Ishikawa (cell line): ENCODE measurements around the gene CCDC174.

Source experiments
- CEBPB ChIP-seq: IDR thresholded peaks from 2 replicates; pipeline ENCODE4 v1.6.1; 2012
- CREB1 ChIP-seq: IDR thresholded peaks from 2 replicates; pipeline ENCODE4 v1.6.1; 2012; ENCODE audit warnings: low read depth
- EGR1 ChIP-seq: IDR thresholded peaks from 2 replicates; pipeline ENCODE4 v1.6.1; 2012
- EP300 ChIP-seq: IDR thresholded peaks from 2 replicates; pipeline ENCODE4 v1.6.1; 2012; ENCODE audit warnings: borderline replicate concordance
- FOXM1 ChIP-seq: IDR thresholded peaks from 2 replicates; pipeline ENCODE4 v1.6.1; 2012; ENCODE audit warnings: low read depth, borderline replicate concordance
- MAX ChIP-seq: IDR thresholded peaks from 2 replicates; pipeline ENCODE4 v1.6.1; 2012
- NFIC ChIP-seq: IDR thresholded peaks from 2 replicates; pipeline ENCODE4 v1.6.1; 2012
- RAD21 ChIP-seq: IDR thresholded peaks from 2 replicates; pipeline ENCODE4 v1.6.1; 2012; ENCODE audit warnings: low read depth
- REST ChIP-seq: IDR thresholded peaks from 2 replicates; pipeline ENCODE4 v1.6.1; 2012; ENCODE audit warnings: low read depth, mild to moderate bottlenecking
- TAF1 ChIP-seq: IDR thresholded peaks from 2 replicates; pipeline ENCODE4 v1.6.1; 2012; ENCODE audit warnings: low read depth, mild to moderate bottlenecking
- TCF12 ChIP-seq: IDR thresholded peaks from 2 replicates; pipeline ENCODE4 v1.6.1; 2012; ENCODE audit warnings: low read depth
- TEAD4 ChIP-seq: IDR thresholded peaks from 2 replicates; pipeline ENCODE4 v1.6.1; 2012
- USF1 ChIP-seq: IDR thresholded peaks from 2 replicates; pipeline ENCODE4 v1.6.1; 2012
- YY1 ChIP-seq: IDR thresholded peaks from 2 replicates; pipeline ENCODE4 v1.6.1; 2012; ENCODE audit warnings: low read depth
- ZBTB7A ChIP-seq: IDR thresholded peaks from 2 replicates; pipeline ENCODE4 v1.6.1; 2012; ENCODE audit warnings: low read depth

CCDC174 gene

GRCh38 chr3:14663396-14664135 is 12.0 kb downstream of the CCDC174 start:
- TF ChIP-seq YY1 (no peak), EP300 (no peak), REST (no peak), ZBTB7A (no peak), TAF1 (no peak), RAD21 (no peak), TCF12 (no peak), USF1 (no peak), MAX (no peak), TEAD4 (no peak), CEBPB (no peak), CREB1 (no peak)

GRCh38 chr3:14664170-14664569 is 12.6 kb downstream of the CCDC174 start:
- TF ChIP-seq EP300 (no peak), TAF1 (no peak), TCF12 (no peak), TEAD4 (no peak), CEBPB (no peak), YY1 (no peak), MAX (no peak), RAD21 (no peak), FOXM1 (no peak), ZBTB7A (no peak), NFIC (no peak)

GRCh38 chr3:14672588-14672987 is 21.0 kb downstream of the CCDC174 start:
- TF ChIP-seq CREB1 (no peak), TAF1 (no peak), USF1 (no peak), MAX (no peak), TEAD4 (no peak), RAD21 (no peak), EGR1 (no peak), TCF12 (no peak), NFIC (no peak), EP300 (no peak), FOXM1 (no peak), YY1 (no peak), REST (no peak), CEBPB (no peak), ZBTB7A (no peak)

GRCh38 chr3:14674841-14675240 is 23.3 kb downstream of the CCDC174 start, which contains the start of gene C3orf20:
C3orf20 (plus strand) TSS chr3:14675141; CDS start chr3:14682714, 7,573 bp downstream.
- TF ChIP-seq EGR1 = no peak
- no peak for TF ChIP-seq EP300

- no peak for TF ChIP-seq TCF12
- no peak for TF ChIP-seq EGR1
- TF ChIP-seq FOXM1 = no peak
- TF ChIP-seq EP300 = no peak
- no peak for TF ChIP-seq ZBTB7A
- TF ChIP-seq TAF1 = no peak
- TF ChIP-seq MAX = no peak
- no peak for TF ChIP-seq REST
- TF ChIP-seq USF1 = no peak
- TF ChIP-seq NFIC = no peak
- TF ChIP-seq CREB1 = no peak
- no peak for TF ChIP-seq TEAD4
Observed at GRCh38 chr3:14676881-14677280, 25.3 kb downstream of the CCDC174 start.
